Ascending aorta (tissue), 2 donors: ENCODE measurements around the gene LMF2. TPM values are rescaled to one million over a fixed set of nuclear protein-coding genes. Genes with fewer than 3 reads are reported as not detected.
A peak's percentile ranks its signal among the peaks of the same experiment; 100 is the strongest.

Experiments used
- DNase-seq, 2 donors: peaks; one replicate each; pipeline ENCODE4 v3.0.0-alpha.2; 2019; ENCODE audit warnings: low spot score in 2 of 2
- H3K27ac ChIP-seq, 2 donors: fragments of 200-600 bp; sonication (generic); one replicate each; pipeline ENCODE4 v1.5.1; 2016 to 2017; ENCODE audit warnings: mild to moderate bottlenecking in 1 of 2
- H3K27me3 ChIP-seq: fragments of 200-600 bp; sonication (generic); one replicate; pipeline ENCODE4 v1.5.1; 2017
- H3K36me3 ChIP-seq, 2 donors: fragments of 200-600 bp; sonication (generic); one replicate each; pipeline ENCODE4 v1.5.1; 2016
- H3K4me1 ChIP-seq, 2 donors: fragments of 200-600 bp; sonication (generic); one replicate each; pipeline ENCODE4 v1.5.1; 2016 to 2017; ENCODE audit warnings: mild to moderate bottlenecking in 1 of 2
- H3K4me3 ChIP-seq, 2 donors: fragments of 200-600 bp; sonication (generic); one replicate each; pipeline ENCODE4 v1.5.1; 2016 to 2017; ENCODE audit warnings: mild to moderate bottlenecking in 1 of 2
- H3K9me3 ChIP-seq, 2 donors: fragments of 200-600 bp; sonication (generic); one replicate each; pipeline ENCODE4 v1.5.1; 2016
- intact Hi-C: fragments of 100-400 bp; cut with DNase I; formaldehyde crosslinking; loops from one replicate; pipeline ENCODE4 v1.15.1; 2023
- total RNA-seq: library from RNA; depleted of rRNA; stranded (reverse); fragments of >200 nt; gene quantifications from one replicate; pipeline ENCODE4 v1.1.0, GENCODE V29; 2016
- TF ChIP-seq, protein P1 (sequence below), 3 experiments: fragments of 200-600 bp in 2 of 3; fragments of 450-650 bp in 1 of 3; sonication (generic) in 2 of 3; IDR thresholded peaks; one replicate each; pipeline ENCODE4 v1.5.1; 2016 to 2019; ENCODE audit warnings: antibody characterized with exemption in 3 of 3, mild to moderate bottlenecking in 1 of 3, moderate library complexity in 1 of 3

The LMF2 gene
- total RNA-seq, 1 donor from 2014 or later: 119 TPM

DNA sequence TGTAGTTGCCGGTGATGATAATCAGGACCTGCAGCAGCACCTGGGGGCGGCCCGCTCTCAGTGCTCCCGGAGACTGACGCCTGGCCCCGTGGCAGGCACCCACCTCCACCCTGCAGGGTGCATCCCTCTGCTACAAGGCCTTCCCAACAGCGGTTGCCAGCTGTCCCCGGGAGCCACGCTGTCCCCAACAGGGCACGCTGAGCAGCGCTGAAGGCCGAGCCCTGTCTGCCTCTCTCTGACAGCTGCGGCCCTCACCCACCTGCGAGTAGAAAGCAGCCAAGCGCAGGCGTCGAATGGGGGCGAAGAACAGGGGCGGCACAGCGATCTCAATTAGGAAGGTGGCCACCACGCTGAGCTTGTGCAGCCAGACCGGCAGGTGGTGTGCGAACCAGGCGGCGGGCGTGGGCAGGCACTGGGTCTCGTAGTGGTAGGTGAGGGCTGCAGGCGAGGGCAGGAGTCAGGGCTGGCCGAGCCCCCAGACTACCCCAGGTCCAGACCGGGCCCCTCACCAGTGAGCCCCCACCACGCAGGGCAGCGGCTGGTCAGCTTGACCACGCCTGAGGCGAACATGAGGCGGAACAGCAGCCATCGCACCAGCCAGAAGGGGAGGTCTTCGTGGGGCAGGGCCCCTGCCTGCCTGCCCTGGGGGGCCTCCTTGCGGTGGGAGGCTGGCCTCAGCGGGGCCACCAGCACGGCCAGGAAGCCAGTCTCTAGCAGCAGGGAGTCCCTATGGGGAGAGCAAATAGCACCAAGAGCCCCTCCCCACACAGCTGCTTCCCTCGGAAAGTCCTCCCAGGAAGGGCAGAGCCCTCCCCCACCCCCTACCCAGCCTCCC is 1.5 kb downstream of the LMF2 start:
- no peak overlapping the region for H3K27ac ChIP-seq
- TF ChIP-seq, protein P1, sequence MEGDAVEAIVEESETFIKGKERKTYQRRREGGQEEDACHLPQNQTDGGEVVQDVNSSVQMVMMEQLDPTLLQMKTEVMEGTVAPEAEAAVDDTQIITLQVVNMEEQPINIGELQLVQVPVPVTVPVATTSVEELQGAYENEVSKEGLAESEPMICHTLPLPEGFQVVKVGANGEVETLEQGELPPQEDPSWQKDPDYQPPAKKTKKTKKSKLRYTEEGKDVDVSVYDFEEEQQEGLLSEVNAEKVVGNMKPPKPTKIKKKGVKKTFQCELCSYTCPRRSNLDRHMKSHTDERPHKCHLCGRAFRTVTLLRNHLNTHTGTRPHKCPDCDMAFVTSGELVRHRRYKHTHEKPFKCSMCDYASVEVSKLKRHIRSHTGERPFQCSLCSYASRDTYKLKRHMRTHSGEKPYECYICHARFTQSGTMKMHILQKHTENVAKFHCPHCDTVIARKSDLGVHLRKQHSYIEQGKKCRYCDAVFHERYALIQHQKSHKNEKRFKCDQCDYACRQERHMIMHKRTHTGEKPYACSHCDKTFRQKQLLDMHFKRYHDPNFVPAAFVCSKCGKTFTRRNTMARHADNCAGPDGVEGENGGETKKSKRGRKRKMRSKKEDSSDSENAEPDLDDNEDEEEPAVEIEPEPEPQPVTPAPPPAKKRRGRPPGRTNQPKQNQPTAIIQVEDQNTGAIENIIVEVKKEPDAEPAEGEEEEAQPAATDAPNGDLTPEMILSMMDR (IDR thresholded peaks at IDR 0.05): no peak

DNA sequence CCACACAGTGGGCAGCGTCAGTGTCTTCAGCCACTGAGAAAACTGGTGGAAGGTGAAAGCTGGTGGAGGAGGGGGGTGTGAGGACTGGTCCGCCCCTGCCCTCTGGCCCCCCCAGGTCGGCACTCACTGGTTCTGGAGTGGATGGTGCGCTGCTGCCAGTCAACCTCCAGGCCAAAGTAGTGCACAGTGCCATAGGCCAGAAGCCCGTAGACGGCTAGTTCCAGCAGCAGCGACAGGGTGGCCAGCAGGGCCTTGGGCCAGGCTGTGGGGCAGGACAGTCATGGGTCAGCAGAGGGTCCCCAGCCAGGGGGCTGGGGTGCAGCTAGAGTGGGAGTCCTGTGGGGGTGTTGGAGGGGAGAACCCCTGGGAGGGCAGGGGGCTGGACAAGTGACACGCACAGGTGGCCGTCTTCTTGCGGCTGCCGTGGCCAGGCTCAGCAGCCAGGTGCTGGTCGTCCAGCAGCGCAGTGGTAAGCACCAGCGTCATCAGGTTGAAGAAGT is 2.2 kb downstream of the LMF2 start:
- Histone ChIP-seq H3K27ac (no peak overlapping the region), H3K36me3 (peaks cover 32 to 33% of the 10 kb centered on the region in 2 donors), H3K27me3 (no peaks in the 10 kb centered on the region), H3K9me3 (no peaks in the 10 kb centered on the region), H3K4me3 (no peak overlapping the region), H3K4me1 (peaks cover 10 to 20% of the 10 kb centered on the region in 2 donors)
- intact Hi-C loops: loop anchor here (5.0 to 10.0 kb wide), 3 partner anchors 57 to 541 kb away; partner anchors contain the start of genes PIM3, SELENOO and SYCE3
- DNase-seq: no peak
- TF ChIP-seq, protein P1 (IDR thresholded peaks at IDR 0.05): no peak

More for the DNA sequence above, 1.5 kb downstream of the LMF2 start:
- Histone ChIP-seq H3K36me3 (peaks cover 32 to 38% of the 10 kb centered on the region in 2 donors), H3K9me3 (no peaks in the 10 kb centered on the region), H3K4me3 (peak overlapping the region; percentile 83 to 94), H3K27me3 (no peaks in the 10 kb centered on the region), H3K4me1 (peaks cover 10 to 20% of the 10 kb centered on the region in 2 donors)
- intact Hi-C loops: loop anchor here (2.0 to 10.0 kb wide), 4 partner anchors 56 to 541 kb away; partner anchors contain the start of genes PIM3, SELENOO, SYCE3 and TUBGCP6
- DNase-seq: no peak

DNA sequence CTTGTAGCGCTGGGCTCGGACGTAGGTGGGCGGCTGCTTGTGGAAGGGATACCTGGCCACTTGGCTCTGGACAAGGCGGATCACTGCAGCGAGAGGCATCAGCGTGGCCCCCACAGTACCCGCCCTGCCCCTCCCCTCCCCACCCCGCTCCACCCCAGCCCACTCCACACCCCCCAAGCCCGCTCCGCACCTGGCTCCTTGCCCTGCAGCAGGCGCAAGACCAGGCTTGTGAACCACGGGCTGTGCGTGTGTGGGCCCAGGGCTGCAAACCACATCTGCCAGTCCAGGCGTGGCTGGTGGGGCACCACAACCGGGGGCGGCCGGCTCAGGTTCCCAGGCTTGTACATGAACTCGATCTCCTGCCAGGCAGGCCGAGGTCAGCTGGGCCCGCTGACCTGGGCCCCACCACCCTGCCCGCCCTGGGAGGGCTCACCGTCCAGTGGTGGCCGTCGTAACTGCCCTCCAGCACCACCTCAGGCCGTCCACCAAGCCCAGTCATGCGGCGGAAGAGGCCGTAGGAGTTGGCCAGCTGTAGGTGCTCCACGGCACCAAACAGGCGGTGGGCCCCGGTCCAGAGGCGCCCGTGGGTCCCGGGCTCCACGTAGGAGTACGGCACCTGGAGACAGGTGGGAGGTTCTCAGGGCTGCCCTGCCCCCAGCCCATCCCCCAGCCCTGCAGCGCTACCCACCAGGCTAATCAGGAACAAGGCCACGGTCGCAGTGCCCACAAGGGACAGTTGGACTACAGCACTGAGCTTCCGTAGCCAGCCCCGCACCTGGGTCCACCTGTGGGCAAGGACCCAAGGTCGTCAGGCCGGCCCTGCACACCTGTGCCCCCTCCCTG is 2.9 kb downstream of the LMF2 start:
- Histone ChIP-seq H3K4me3 (no peak overlapping the region), H3K4me1 (peaks cover 10 to 20% of the 10 kb centered on the region in 2 donors), H3K27me3 (no peaks in the 10 kb centered on the region), H3K27ac (no peak overlapping the region), H3K36me3 (peaks cover 30 to 33% of the 10 kb centered on the region in 2 donors), H3K9me3 (no peaks in the 10 kb centered on the region)
- TF ChIP-seq, protein P1 (IDR thresholded peaks at IDR 0.05): no peak
- intact Hi-C loops: loop anchor here (5.0 to 10.0 kb wide), 3 partner anchors 58 to 540 kb away; partner anchors contain the start of genes PIM3, SELENOO and SYCE3
- DNase-seq: no peak

DNA sequence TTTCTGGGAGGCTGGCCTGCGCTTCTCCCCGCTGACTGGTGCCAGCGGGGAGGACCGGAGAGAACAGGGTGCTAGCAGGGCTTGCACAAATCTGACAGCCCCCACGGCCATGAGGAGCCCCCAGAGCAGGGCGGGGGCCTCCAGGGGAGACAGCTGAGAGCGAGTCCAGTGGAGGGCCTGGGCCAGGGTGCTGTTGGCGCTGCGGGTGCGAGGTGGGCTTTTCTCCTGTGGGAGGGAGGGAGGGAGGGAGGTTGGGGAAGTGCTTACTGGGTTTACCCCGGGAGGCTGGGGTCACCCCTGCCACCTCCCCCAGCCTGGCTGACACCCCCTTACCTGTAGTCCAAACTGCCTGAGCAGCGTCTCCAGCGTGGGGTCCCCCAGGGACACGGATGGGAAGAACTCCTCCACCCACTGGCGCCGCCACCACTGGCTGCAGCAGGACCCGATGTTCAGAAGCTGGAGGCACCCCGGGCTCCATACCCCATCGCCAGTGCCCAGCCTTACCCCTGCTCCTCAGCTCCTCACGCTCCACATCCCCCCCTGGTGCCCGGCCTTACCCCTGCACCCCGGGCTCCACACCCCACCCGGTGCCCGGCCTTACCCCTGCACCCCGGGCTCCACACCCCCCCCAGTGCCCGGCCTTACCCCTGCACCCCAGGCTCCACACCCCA is 3.9 kb downstream of the LMF2 start:
- no peaks in the 10 kb centered on the region for H3K27me3 ChIP-seq
- TF ChIP-seq, protein P1 (IDR thresholded peaks at IDR 0.05): no peak
- H3K36me3 ChIP-seq: peaks cover 30 to 33% of the 10 kb centered on the region in 2 donors
- intact Hi-C loops: loop anchor here (10.0 kb wide), 1 partner anchor 539 kb away; the partner anchor contains the start of gene PIM3
- H3K4me3 ChIP-seq: no peak overlapping the region
- peaks cover 10 to 12% of the 10 kb centered on the region in 2 donors for H3K4me1 ChIP-seq
- DNase-seq: no peak
- no peaks in the 10 kb centered on the region for H3K9me3 ChIP-seq
- H3K27ac ChIP-seq: no peak overlapping the region
